Suprapubic skin (tissue), 4 donors: ENCODE measurements around the gene PTPRJ.

Experiments used
- CTCF ChIP-seq, 2 donors: fragments of 200-600 bp in 1 of 2; fragments of 450-650 bp in 1 of 2; sonication (generic) in 1 of 2; IDR thresholded peaks; one replicate each; pipeline ENCODE4 v1.5.1; 2016 to 2019; ENCODE audit warnings: antibody characterized with exemption in 2 of 2, mild to moderate bottlenecking in 1 of 2, moderate library complexity in 1 of 2
- EP300 ChIP-seq: sonication (generic); formaldehyde crosslinking; IDR thresholded peaks from one replicate; pipeline ENCODE4 v1.6.1; 2017; ENCODE audit warnings: antibody characterized with exemption
- POLR2AphosphoS5 ChIP-seq, 3 donors: sonication (generic); formaldehyde crosslinking; IDR thresholded peaks; one replicate each; pipeline ENCODE4 v1.6.1; 2017; ENCODE audit warnings: antibody characterized with exemption in 3 of 3

GRCh38 chr11:48073031-48073861 is 92.9 kb downstream of the PTPRJ start:
- no peak for TF ChIP-seq CTCF (IDR thresholded peaks at IDR 0.05)
- no peak for TF ChIP-seq EP300
- no peak for TF ChIP-seq POLR2AphosphoS5 (IDR thresholded peaks at IDR 0.05)
